IMR-90 (cell line): ENCODE results near the gene L1CAM. TPM values are rescaled to one million over a fixed set of nuclear protein-coding genes. Genes with fewer than 3 reads are reported as not detected.

ENCODE experiments used
- ATAC-seq: fragments of 200-7000 bp; cut with Tn5 transposase; 2 replicates; pipeline ENCODE4 v1.9.1; 2020; ENCODE audit warnings: low read depth, mild to moderate bottlenecking, moderate library complexity
- BruUV-seq: library from RNA; stranded (reverse); fragments of 400-500 nt; replicated peaks from 2 replicates; lab custom pipeline; 2021; lab: Mats Ljungman, UMichigan
- CTCF ChIA-PET: fragments of 300-600 bp; formaldehyde crosslinking; extraction: SDS; loops from one replicate; lab custom pipeline; 2021; ENCODE audit warnings: antibody characterized with exemption; lab: Yijun Ruan, JAX
- POLR2A ChIA-PET: fragments of 300-600 bp; sonication (Branson Sonifier 250); formaldehyde crosslinking; loops from one replicate; lab custom pipeline; 2022; ENCODE audit warnings: antibody characterized with exemption; ENCODE audit not compliant: unreplicated experiment; lab: Charles Lee
- DNase-seq: peaks from one replicate; pipeline ENCODE4 v3.0.0; 2013
- H2AFZ ChIP-seq: replicated peaks from 2 replicates; pipeline ENCODE3; 2013; ENCODE audit warnings: low read length, mild to moderate bottlenecking; ENCODE audit not compliant: poor library complexity
- H2AK5ac ChIP-seq: 2 replicates; pipeline ENCODE4 v1.6.1; 2013; ENCODE audit warnings: low read depth, low read length, inconsistent platforms
- H2AK9ac ChIP-seq: replicated peaks from 2 replicates; pipeline ENCODE3; 2013; ENCODE audit warnings: mild to moderate bottlenecking, low read depth, low read length, moderate library complexity; ENCODE audit not compliant: poor library complexity
- H2BK120ac ChIP-seq: 2 replicates; pipeline ENCODE4 v1.6.1; 2013; ENCODE audit warnings: low read depth, low read length, inconsistent platforms
- H2BK15ac ChIP-seq: 3 replicates; pipeline ENCODE4 v1.6.1; 2013; ENCODE audit warnings: low read depth, low read length, inconsistent platforms
- H2BK20ac ChIP-seq: 2 replicates; pipeline ENCODE4 v1.6.1; 2013; ENCODE audit warnings: low read depth, mild to moderate bottlenecking, inconsistent platforms, low read length, moderate library complexity
- H2BK5ac ChIP-seq: 2 replicates; pipeline ENCODE4 v1.6.1; 2013; ENCODE audit warnings: mild to moderate bottlenecking, low read depth, low read length, inconsistent platforms; ENCODE audit not compliant: poor library complexity, severe bottlenecking
- H3K14ac ChIP-seq: replicated peaks from 2 replicates; pipeline ENCODE4 v1.6.1; 2013; ENCODE audit warnings: low read depth, low read length, inconsistent platforms
- H3K18ac ChIP-seq: 2 replicates; pipeline ENCODE4 v1.6.1; 2013; ENCODE audit warnings: low read depth, low read length, control low read depth
- H3K23ac ChIP-seq: 2 replicates; pipeline ENCODE4 v1.6.1; 2013; ENCODE audit warnings: low read depth, low read length, inconsistent platforms
- H3K27ac ChIP-seq: 2 replicates; pipeline ENCODE4 v1.5.1; 2013; ENCODE audit warnings: mild to moderate bottlenecking, control low read depth, low read length; ENCODE audit not compliant: insufficient read depth
- H3K27me3 ChIP-seq: 2 replicates; pipeline ENCODE4 v1.6.1; 2013; ENCODE audit warnings: low read length; ENCODE audit not compliant: control insufficient read depth, insufficient read depth
- H3K36me3 ChIP-seq: 2 replicates; pipeline ENCODE4 v1.6.1; 2013; ENCODE audit warnings: low read length, mixed read lengths; ENCODE audit not compliant: control insufficient read depth, insufficient read depth
- H3K4ac ChIP-seq: 2 replicates; pipeline ENCODE4 v1.6.1; 2013; ENCODE audit warnings: low read depth, low read length, inconsistent platforms
- H3K4me1 ChIP-seq: 2 replicates; pipeline ENCODE4 v1.6.1; 2013; ENCODE audit warnings: low read length, mixed read lengths; ENCODE audit not compliant: control insufficient read depth, insufficient read depth
- H3K4me2 ChIP-seq: 2 replicates; pipeline ENCODE4 v1.6.1; 2013; ENCODE audit warnings: low read depth, mild to moderate bottlenecking, control low read depth, low read length, moderate library complexity
- H3K4me3 ChIP-seq: 2 replicates; pipeline ENCODE4 v1.5.1; 2013; ENCODE audit warnings: low read depth, mild to moderate bottlenecking, control low read depth, low read length, moderate library complexity; ENCODE audit not compliant: insufficient read depth
- H3K56ac ChIP-seq: 2 replicates; pipeline ENCODE4 v1.6.1; 2013; ENCODE audit warnings: low read length, inconsistent platforms; ENCODE audit not compliant: insufficient read depth; ENCODE audit errors: extremely low read depth
- H3K79me1 ChIP-seq, 2 experiments: 2 replicates each; pipeline ENCODE4 v1.6.1; 2013; ENCODE audit warnings: low read length in 2 of 2, inconsistent platforms in 1 of 2, low read depth in 1 of 2
- H3K9ac ChIP-seq: 2 replicates; pipeline ENCODE4 v1.6.1; 2013; ENCODE audit warnings: low read depth, low read length, control low read depth
- H3K9me1 ChIP-seq: 2 replicates; pipeline ENCODE4 v1.6.1; 2013; ENCODE audit warnings: low read length, inconsistent platforms; ENCODE audit not compliant: insufficient read depth
- H3K9me3 ChIP-seq: 2 replicates; pipeline ENCODE4 v1.6.1; 2013; ENCODE audit warnings: low read length; ENCODE audit not compliant: control insufficient read depth, insufficient read depth
- H4K20me1 ChIP-seq: 2 replicates; pipeline ENCODE4 v1.6.1; 2013; ENCODE audit warnings: low read length, inconsistent platforms; ENCODE audit not compliant: insufficient read depth
- H4K5ac ChIP-seq: 2 replicates; pipeline ENCODE4 v1.6.1; 2013; ENCODE audit warnings: mild to moderate bottlenecking, low read depth, low read length, control low read depth
- H4K8ac ChIP-seq, 2 experiments: 2 replicates each; pipeline ENCODE4 v1.6.1; 2013; ENCODE audit warnings: low read depth in 2 of 2, low read length in 2 of 2, control low read depth in 1 of 2, inconsistent platforms in 1 of 2
- H4K91ac ChIP-seq: 2 replicates; pipeline ENCODE4 v1.6.1; 2013; ENCODE audit warnings: low read depth, low read length, inconsistent platforms; ENCODE audit not compliant: insufficient read depth
- BHLHE40 ChIP-seq: fragments of 150-350 bp; IDR thresholded peaks from 2 replicates; pipeline ENCODE4 v1.6.1; 2016; ENCODE audit warnings: mild to moderate bottlenecking, low read depth, low read length
- ELK1 ChIP-seq: fragments of 150-350 bp; IDR thresholded peaks from 2 replicates; pipeline ENCODE4 v1.6.1; 2016; ENCODE audit warnings: low read depth, mild to moderate bottlenecking, low read length, moderate library complexity, borderline replicate concordance
- FOS ChIP-seq: fragments of 150-350 bp; IDR thresholded peaks from 2 replicates; pipeline ENCODE4 v1.6.1; 2016; ENCODE audit warnings: low read depth, low read length
- MXI1 ChIP-seq: IDR thresholded peaks from 2 replicates; pipeline ENCODE4 v1.6.1; 2012; ENCODE audit warnings: low read depth, mild to moderate bottlenecking, low read length, moderate library complexity, borderline replicate concordance
- NFE2L2 ChIP-seq: fragments of 150-350 bp; IDR thresholded peaks from 2 replicates; pipeline ENCODE4 v1.6.1; 2016; ENCODE audit warnings: low read depth, mild to moderate bottlenecking, low read length
- POLR2A ChIP-seq: IDR thresholded peaks from 2 replicates; pipeline ENCODE4 v1.6.1; 2012; ENCODE audit warnings: mild to moderate bottlenecking, low read depth, low read length
- RAD21 ChIP-seq: IDR thresholded peaks from 2 replicates; pipeline ENCODE4 v1.6.1; 2012; ENCODE audit warnings: low read length, improper control_type of control experiment
- RCOR1 ChIP-seq: IDR thresholded peaks from 2 replicates; pipeline ENCODE4 v1.6.1; 2012; ENCODE audit warnings: mild to moderate bottlenecking, low read length, improper control_type of control experiment; ENCODE audit not compliant: insufficient replicate concordance
- RFX5 ChIP-seq: IDR thresholded peaks from 2 replicates; pipeline ENCODE4 v1.8.0; 2012; ENCODE audit warnings: low read depth, mild to moderate bottlenecking, low read length, moderate library complexity
- WGBS, 2 experiments: methylation state at CpG; one replicate each; pipeline versions ENCODE4 v1.1.5 to v1.1.7; 2013; ENCODE audit warnings: missing lambda C conversion rate in 2 of 2; ENCODE audit not compliant: insufficient read length in 1 of 2; ENCODE audit errors: extremely low coverage in 2 of 2; 5-methylcytosine and 5-hydroxymethylcytosine counted together
- dilution Hi-C: fragments of 300-500 bp; cut with HindIII; formaldehyde crosslinking; loops from one replicate; pipeline ENCODE4 v1.14.3; 2018; ENCODE audit warnings: low sequenced_read_pairs; ENCODE audit not compliant: unreplicated experiment
- in situ Hi-C: fragments of 300-500 bp; cut with MboI; formaldehyde crosslinking; loops from 3 replicates; pipeline ENCODE4 v1.14.3; 2019; ENCODE audit warnings: low sequenced_read_pairs, inconsistent platforms, mixed read lengths
- intact Hi-C: fragments of 100-400 bp; cut with micrococcal nuclease; formaldehyde crosslinking; loops from 2 replicates; pipeline ENCODE4 v1.10.0; 2022
- polyA plus RNA-seq, 3 experiments: library from polyadenylated mRNA; depleted of rRNA; stranded (reverse); fragments of >200 nt; gene quantifications; 2 replicates each; pipeline ENCODE4 v1.2.3, GENCODE V29; 2012; ENCODE audit warnings: low replicate concordance in 1 of 3
- total RNA-seq: library from RNA; depleted of rRNA; stranded (reverse); fragments of >200 nt; gene quantifications from 2 replicates; pipeline ENCODE4 v1.2.3, GENCODE V29; 2012
- TF ChIP-seq, protein P1 (sequence below): conservative IDR thresholded peaks from 2 replicates; pipeline ENCODE4 v1.5.1; 2012; ENCODE audit warnings: mild to moderate bottlenecking, low read depth, low read length, improper control_type of control experiment

The L1CAM gene
- total and polyA plus RNA-seq, 2 of the 4 experiments (the other 2 are of a cell fraction), result 0.36 to 1.9 TPM

- no peak overlapping the region for H2BK15ac ChIP-seq
- H3K18ac ChIP-seq, result no peak overlapping the region
- BruUV-seq, result no TSS peak
- no peak overlapping the region for H4K5ac ChIP-seq
- no peak for DNase-seq
- no peaks in the 10 kb centered on the region for H3K79me1 ChIP-seq
- dilution Hi-C loops, result no loop called here
- no peaks in the 10 kb centered on the region for H3K9me1 ChIP-seq
- peaks cover 43% of the 10 kb centered on the region for H3K27me3 ChIP-seq
- CTCF ChIA-PET, result no interaction called here
- no peak overlapping the region for H3K14ac ChIP-seq
- H2BK5ac ChIP-seq, result no peak overlapping the region
- TF ChIP-seq, protein P1, sequence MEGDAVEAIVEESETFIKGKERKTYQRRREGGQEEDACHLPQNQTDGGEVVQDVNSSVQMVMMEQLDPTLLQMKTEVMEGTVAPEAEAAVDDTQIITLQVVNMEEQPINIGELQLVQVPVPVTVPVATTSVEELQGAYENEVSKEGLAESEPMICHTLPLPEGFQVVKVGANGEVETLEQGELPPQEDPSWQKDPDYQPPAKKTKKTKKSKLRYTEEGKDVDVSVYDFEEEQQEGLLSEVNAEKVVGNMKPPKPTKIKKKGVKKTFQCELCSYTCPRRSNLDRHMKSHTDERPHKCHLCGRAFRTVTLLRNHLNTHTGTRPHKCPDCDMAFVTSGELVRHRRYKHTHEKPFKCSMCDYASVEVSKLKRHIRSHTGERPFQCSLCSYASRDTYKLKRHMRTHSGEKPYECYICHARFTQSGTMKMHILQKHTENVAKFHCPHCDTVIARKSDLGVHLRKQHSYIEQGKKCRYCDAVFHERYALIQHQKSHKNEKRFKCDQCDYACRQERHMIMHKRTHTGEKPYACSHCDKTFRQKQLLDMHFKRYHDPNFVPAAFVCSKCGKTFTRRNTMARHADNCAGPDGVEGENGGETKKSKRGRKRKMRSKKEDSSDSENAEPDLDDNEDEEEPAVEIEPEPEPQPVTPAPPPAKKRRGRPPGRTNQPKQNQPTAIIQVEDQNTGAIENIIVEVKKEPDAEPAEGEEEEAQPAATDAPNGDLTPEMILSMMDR, result no peak
- no peak for TF ChIP-seq BHLHE40
- TF ChIP-seq ELK1, result no peak
- TF ChIP-seq FOS, result no peak
- no peak for TF ChIP-seq NFE2L2
- no peak for TF ChIP-seq RAD21
- no peak for TF ChIP-seq MXI1
- TF ChIP-seq POLR2A, result no peak
- no peak for TF ChIP-seq RCOR1
- TF ChIP-seq RFX5, result no peak
- POLR2A ChIA-PET, result no interaction called here
- H2AK5ac ChIP-seq, result no peak overlapping the region
- in situ Hi-C loops, result no loop called here
- H3K27ac ChIP-seq, result no peak overlapping the region
- intact Hi-C loops, result no loop called here
- no peak overlapping the region for H3K4me3 ChIP-seq
- H3K56ac ChIP-seq, result no peak overlapping the region
- WGBS, 2 experiments, result 47% methylated on average over 5 of the region's 12 CpGs; no CpG with 5 or more reads in 1 of the 2 experiments
- no peak overlapping the region for H3K4me2 ChIP-seq
- no peaks in the 10 kb centered on the region for H3K4me1 ChIP-seq
- no peak for ATAC-seq
- no peak overlapping the region for H4K91ac ChIP-seq
- H3K23ac ChIP-seq, result no peak overlapping the region
- H2AK9ac ChIP-seq, result no peak overlapping the region
- H3K4ac ChIP-seq, result no peak overlapping the region
- no peak overlapping the region for H2AFZ ChIP-seq
- H2BK20ac ChIP-seq, result no peak overlapping the region
- H3K36me3 ChIP-seq, result no peaks in the 10 kb centered on the region
- H4K20me1 ChIP-seq, result no peaks in the 10 kb centered on the region
- H3K9me3 ChIP-seq, result no peaks in the 10 kb centered on the region
- H2BK120ac ChIP-seq, result no peak overlapping the region
- no peak overlapping the region for H3K9ac ChIP-seq
- no peak overlapping the region for H4K8ac ChIP-seq
Measured at GRCh38 chrX:153879741-153880439, 6.1 kb downstream of the L1CAM start.
